Gastroesophageal sphincter (tissue), 4 donors: Measurements from ENCODE around the gene TBX21. TPM values are rescaled to one million over a fixed set of nuclear protein-coding genes. Genes with fewer than 3 reads are reported as not detected.

Experiments used
- ATAC-seq: fragments of 150-250 bp; one replicate; pipeline ENCODE4 v1.9.1; 2016; ENCODE audit warnings: mild to moderate bottlenecking, moderate library complexity
- H3K27ac ChIP-seq, 4 donors: fragments of 200-600 bp; sonication (generic) in 3 of 4; 1 replicate in 3 of 4; 2 replicates in 1 of 4; pipeline ENCODE4 v1.5.1; 2016 to 2019
- H3K27me3 ChIP-seq: fragments of 200-600 bp; sonication (generic); one replicate; pipeline ENCODE4 v1.5.1; 2019
- H3K36me3 ChIP-seq, 2 donors: fragments of 200-600 bp; sonication (generic); one replicate each; pipeline ENCODE4 v1.5.1; 2019; ENCODE audit warnings: control low read depth in 1 of 2
- H3K4me1 ChIP-seq, 3 donors: fragments of 200-600 bp; sonication (generic); 1 replicate in 2 of 3; 2 replicates in 1 of 3; pipeline ENCODE4 v1.5.1; 2016 to 2019; ENCODE audit warnings: control low read depth in 2 of 3
- H3K4me3 ChIP-seq, 2 donors: fragments of 200-600 bp; sonication (generic); one replicate each; pipeline ENCODE4 v1.5.1; 2019; ENCODE audit warnings: mild to moderate bottlenecking in 1 of 2, moderate library complexity in 1 of 2
- H3K9me3 ChIP-seq, 3 donors: fragments of 200-600 bp; sonication (generic); one replicate each; pipeline ENCODE4 v1.5.1; 2017 to 2019; ENCODE audit warnings: control low read depth in 2 of 3
- CTCF ChIP-seq, 4 experiments: fragments of 200-600 bp in 2 of 4; fragments of 450-650 bp in 2 of 4; sonication (generic) in 1 of 4; IDR thresholded peaks; one replicate each; pipeline ENCODE4 v1.5.1; 2017 to 2019; ENCODE audit warnings: antibody characterized with exemption in 4 of 4, mild to moderate bottlenecking in 2 of 4, moderate library complexity in 2 of 4
- EP300 ChIP-seq: sonication (generic); formaldehyde crosslinking; IDR thresholded peaks from one replicate; pipeline ENCODE4 v1.6.1; 2017; ENCODE audit warnings: antibody characterized with exemption, mild to moderate bottlenecking
- POLR2A ChIP-seq, 2 donors: fragments of 450-650 bp; IDR thresholded peaks; one replicate each; pipeline ENCODE4 v1.6.1; 2017; ENCODE audit warnings: antibody characterized with exemption in 2 of 2, mild to moderate bottlenecking in 2 of 2, moderate library complexity in 1 of 2
- POLR2AphosphoS5 ChIP-seq: sonication (generic); formaldehyde crosslinking; IDR thresholded peaks from one replicate; pipeline ENCODE4 v1.6.1; 2017; ENCODE audit warnings: antibody characterized with exemption
- WGBS, 2 donors: methylation state at CpG; one replicate each; pipeline ENCODE4 v1.1.5; 2018; ENCODE audit warnings: low coverage in 1 of 2; 5-methylcytosine and 5-hydroxymethylcytosine counted together
- total RNA-seq, 4 donors: library from RNA; depleted of rRNA; stranded (reverse); fragments of >200 nt; gene quantifications; one replicate each; pipeline ENCODE4 v1.1.0, GENCODE V29; 2016

Gene TBX21
- 1 to 10 TPM in 1 of 4 donors, under 1 TPM in 1, not detected in 2; 0.94 to 1.1 TPM for total RNA-seq

GRCh38 chr17:47733047-47733673 lies at the start of gene TBX21:
TBX21 (plus strand) TSS chr17:47733236; CDS start chr17:47733455, 219 bp downstream.
- Histone ChIP-seq H3K27ac (peak within 1 kb of the TSS in 1 of 4 donors; percentile 49), H3K36me3 (no peaks in the 10 kb centered on the region), H3K27me3 (peaks cover 88% of the 10 kb centered on the region), H3K4me3 (peak within 1 kb of the TSS; percentile 5 to 52), H3K9me3 (no peaks in the 10 kb centered on the region), H3K4me1 (peaks cover 0 to 18% (median 10%) of the 10 kb centered on the region in 3 donors)
- TF ChIP-seq POLR2A (IDR thresholded peaks at IDR 0.05) (no peak), EP300 (no peak), CTCF (IDR thresholded peaks at IDR 0.05) (no peak), POLR2AphosphoS5 (no peak)
- peak; percentile 37 for ATAC-seq
- WGBS, 2 donors: 0 to 1% methylated on average over 1 to 15 of the region's 73 CpGs

- TF ChIP-seq EP300 (no peak), CTCF (IDR thresholded peaks at IDR 0.05) (no peak), POLR2AphosphoS5 (no peak), POLR2A (IDR thresholded peaks at IDR 0.05) (no peak)
- H3K4me1 ChIP-seq: peaks cover 0 to 14% (median 0%) of the 10 kb centered on the region in 3 donors
- H3K4me3 ChIP-seq: no peak overlapping the region
- H3K27ac ChIP-seq: no peak overlapping the region
- no peak for ATAC-seq
- no peaks in the 10 kb centered on the region for H3K27me3 ChIP-seq
- H3K36me3 ChIP-seq: peaks cover 6 to 67% of the 10 kb centered on the region in 2 donors
- H3K9me3 ChIP-seq: no peaks in the 10 kb centered on the region
- WGBS, 2 donors: 63 to 69% methylated on average over 3 of the region's 4 CpGs
Measured at GRCh38 chr17:47684025-47684424, 49.0 kb upstream of the TBX21 start.

GRCh38 chr17:47684535-47685193 lies 48.4 kb upstream of the TBX21 start:
- Histone ChIP-seq H3K4me1 (peaks cover 0 to 14% (median 0%) of the 10 kb centered on the region in 3 donors), H3K27me3 (no peaks in the 10 kb centered on the region), H3K4me3 (no peak overlapping the region), H3K36me3 (peaks cover 4 to 60% of the 10 kb centered on the region in 2 donors), H3K9me3 (no peaks in the 10 kb centered on the region), H3K27ac (no peak overlapping the region)
- WGBS, 2 donors: 56 to 73% methylated on average over 3 to 4 of the region's 4 CpGs
- TF ChIP-seq EP300 (no peak), POLR2AphosphoS5 (no peak), CTCF (IDR thresholded peaks at IDR 0.05) (no peak), POLR2A (IDR thresholded peaks at IDR 0.05) (no peak)
- ATAC-seq: no peak

- H3K4me3 ChIP-seq: no peak overlapping the region
- H3K36me3 ChIP-seq: peaks cover 0 to 50% of the 10 kb centered on the region in 2 donors
- no peaks in the 10 kb centered on the region for H3K9me3 ChIP-seq
- no peaks in the 10 kb centered on the region for H3K27me3 ChIP-seq
- peak; percentile 12 for ATAC-seq
- peaks cover 0 to 14% (median 0%) of the 10 kb centered on the region in 3 donors for H3K4me1 ChIP-seq
- no peak overlapping the region for H3K27ac ChIP-seq
- WGBS, 2 donors: 71 to 76% methylated on average over 4 of the region's 4 CpGs
- TF ChIP-seq CTCF (IDR thresholded peaks at IDR 0.05) (no peak), EP300 (no peak), POLR2A (IDR thresholded peaks at IDR 0.05) (no peak), POLR2AphosphoS5 (no peak)
Measured at GRCh38 chr17:47685556-47686275, 47.3 kb upstream of the TBX21 start.
